ENCODE measurements around the gene CKAP5.
A peak's percentile ranks its signal among the peaks of the same experiment; 100 is the strongest.

CKAP5 gene

DNA sequence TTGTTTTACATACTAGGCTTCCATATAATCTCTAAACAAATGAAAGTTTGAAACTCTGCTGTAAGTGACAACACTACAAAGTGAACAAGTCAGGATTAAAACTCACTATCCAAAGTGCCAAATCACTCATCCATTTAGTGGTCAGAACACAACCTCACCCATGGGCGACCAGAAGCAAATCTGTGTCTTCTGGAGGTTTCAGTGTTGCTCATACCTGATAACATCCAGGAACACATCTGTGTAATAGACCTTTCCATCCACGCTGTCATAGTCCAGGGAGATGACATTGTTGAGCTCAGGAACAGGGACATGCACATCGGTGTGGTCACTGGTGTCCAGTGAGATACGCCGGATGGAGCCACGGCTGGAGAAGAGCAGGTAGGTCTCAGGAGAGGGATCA, 28.5 kb upstream of the CKAP5 start:
- H3K4me3 ChIP-seq (ENCODE audit: low read length), result no peak overlapping the region
- no peak for DNase-seq (ENCODE audit: low read depth)
- TF ChIP-seq, protein P1, sequence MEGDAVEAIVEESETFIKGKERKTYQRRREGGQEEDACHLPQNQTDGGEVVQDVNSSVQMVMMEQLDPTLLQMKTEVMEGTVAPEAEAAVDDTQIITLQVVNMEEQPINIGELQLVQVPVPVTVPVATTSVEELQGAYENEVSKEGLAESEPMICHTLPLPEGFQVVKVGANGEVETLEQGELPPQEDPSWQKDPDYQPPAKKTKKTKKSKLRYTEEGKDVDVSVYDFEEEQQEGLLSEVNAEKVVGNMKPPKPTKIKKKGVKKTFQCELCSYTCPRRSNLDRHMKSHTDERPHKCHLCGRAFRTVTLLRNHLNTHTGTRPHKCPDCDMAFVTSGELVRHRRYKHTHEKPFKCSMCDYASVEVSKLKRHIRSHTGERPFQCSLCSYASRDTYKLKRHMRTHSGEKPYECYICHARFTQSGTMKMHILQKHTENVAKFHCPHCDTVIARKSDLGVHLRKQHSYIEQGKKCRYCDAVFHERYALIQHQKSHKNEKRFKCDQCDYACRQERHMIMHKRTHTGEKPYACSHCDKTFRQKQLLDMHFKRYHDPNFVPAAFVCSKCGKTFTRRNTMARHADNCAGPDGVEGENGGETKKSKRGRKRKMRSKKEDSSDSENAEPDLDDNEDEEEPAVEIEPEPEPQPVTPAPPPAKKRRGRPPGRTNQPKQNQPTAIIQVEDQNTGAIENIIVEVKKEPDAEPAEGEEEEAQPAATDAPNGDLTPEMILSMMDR (conservative IDR thresholded peaks at IDR 0.05; ENCODE audit: low read length), result no peak

DNA sequence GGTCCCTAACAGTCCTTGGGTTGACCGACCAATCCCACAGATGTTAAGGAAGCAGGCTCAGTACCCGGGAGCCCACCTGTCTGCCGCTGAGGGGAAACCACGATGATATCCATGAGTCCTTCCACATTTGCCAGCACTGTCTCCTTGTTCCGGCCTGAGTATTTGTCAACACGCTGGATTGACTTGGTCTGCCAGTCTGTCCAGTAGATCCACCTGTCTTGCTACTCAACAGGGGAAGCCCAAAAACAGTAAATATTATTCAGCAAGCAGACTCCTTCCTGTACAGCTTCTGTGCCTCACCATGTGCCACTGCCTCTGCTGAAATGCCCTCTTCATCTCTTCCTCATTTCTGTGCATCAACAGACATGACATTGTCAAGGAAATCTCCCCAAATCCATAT, 22.8 kb upstream of the CKAP5 start:
- no peak for DNase-seq (ENCODE audit: low read depth)
- TF ChIP-seq, protein P1 (conservative IDR thresholded peaks at IDR 0.05; ENCODE audit: low read length), result no peak
- H3K4me3 ChIP-seq (ENCODE audit: low read length), result no peak overlapping the region

DNA sequence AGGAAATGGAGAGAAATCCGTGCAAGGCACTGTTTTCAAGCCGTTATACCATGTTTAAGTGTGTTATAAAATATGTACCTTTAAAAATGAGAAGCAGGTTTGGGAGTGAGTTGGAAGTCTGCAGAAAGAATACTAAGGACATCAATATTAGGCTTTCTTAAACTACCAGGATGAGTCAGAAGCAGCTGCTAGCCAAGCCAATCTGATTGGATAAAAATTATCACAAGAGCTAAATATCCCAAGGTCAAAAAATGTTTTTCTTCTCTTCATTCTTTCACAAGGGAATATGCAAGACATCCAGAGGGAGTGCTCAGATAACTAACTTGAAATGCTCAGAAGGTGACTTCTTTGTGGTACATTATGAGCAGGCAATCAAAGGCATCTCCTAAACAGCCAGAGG, 19.3 kb upstream of the CKAP5 start:
- DNase-seq (ENCODE audit: low read depth), result peak; percentile 67
- TF ChIP-seq, protein P1 (conservative IDR thresholded peaks at IDR 0.05; ENCODE audit: low read length), result no peak
- no peak overlapping the region for H3K4me3 ChIP-seq (ENCODE audit: low read length)

DNA sequence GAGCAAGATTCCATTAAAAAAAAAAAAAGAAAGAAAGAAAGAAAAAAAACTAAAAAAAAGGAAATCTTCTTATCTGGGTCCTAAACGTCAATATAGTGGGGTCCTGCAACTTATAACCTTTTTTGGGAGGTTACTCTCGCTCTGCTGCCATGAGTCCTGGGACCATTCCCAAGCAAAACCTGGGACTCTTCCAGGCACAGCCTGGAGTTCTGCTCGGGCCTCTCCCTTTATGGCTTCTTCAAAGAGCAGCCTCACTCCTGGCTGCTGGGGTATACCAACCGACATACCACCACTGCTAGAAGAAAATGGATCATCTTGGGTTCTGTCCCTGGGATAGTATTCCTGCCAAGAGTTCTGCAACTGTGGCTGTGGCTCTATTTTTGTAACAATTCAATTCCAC, 14.1 kb upstream of the CKAP5 start:
- no peak for DNase-seq (ENCODE audit: low read depth)
- H3K4me3 ChIP-seq (ENCODE audit: low read length), result no peak overlapping the region
- TF ChIP-seq, protein P1 (conservative IDR thresholded peaks at IDR 0.05; ENCODE audit: low read length), result no peak

DNA sequence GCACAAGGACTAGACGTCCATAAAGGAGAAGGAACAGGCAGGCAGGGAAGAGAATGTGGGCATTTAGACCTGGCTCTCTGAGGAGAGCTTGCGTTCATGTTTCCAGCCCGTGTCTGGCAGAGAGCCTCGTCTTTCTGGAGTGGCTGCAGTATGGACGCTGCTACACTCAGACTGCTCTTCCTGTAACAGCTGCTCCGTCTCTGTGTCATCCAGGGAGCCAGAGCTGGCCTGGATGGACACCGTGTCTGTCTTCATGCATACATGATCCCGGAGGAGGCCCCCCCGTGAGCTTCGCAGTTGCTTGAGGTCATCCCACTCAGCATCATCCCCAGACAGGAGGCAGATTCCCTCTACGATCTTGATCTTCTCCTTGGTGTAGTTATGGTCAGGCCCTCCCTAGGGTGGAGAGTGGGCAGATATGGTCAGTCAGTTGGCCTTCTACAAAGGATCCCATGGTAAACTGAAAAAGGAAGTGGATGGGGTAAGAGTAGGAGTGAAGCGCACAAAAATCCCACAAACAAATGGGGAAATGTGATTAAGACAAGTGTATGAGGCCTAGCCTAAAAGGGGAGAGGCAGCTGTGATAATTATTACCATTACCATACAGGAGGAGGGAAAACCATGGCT, 13.0 kb upstream of the CKAP5 start:
- no peak for DNase-seq (ENCODE audit: low read depth)

DNA sequence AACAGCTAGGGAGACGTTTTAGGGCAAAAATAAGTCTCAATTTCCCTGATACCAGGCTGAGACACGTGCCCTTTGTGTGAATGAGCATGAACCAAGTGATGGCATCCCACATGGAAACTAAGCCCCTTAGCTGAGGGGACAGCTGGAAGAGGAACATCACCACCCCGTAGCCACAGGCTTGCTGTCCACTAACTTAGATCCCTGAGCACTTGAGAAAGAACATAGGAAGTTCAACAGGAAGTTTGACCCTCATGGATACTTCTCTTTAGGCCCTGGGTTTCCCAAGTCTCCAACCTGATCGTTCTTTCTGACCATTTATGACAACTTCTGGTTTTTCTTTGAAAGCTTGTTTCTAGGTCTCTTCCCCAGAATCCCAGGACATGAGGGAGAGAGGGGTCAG, 11.6 kb upstream of the CKAP5 start:
- H3K4me3 ChIP-seq (ENCODE audit: low read length), result no peak overlapping the region
- no peak for DNase-seq (ENCODE audit: low read depth)
- TF ChIP-seq, protein P1 (conservative IDR thresholded peaks at IDR 0.05; ENCODE audit: low read length), result no peak

More for the DNA sequence above, 13.0 kb upstream of the CKAP5 start:
- TF ChIP-seq, protein P1 (conservative IDR thresholded peaks at IDR 0.05; ENCODE audit: low read length), result no peak
- H3K4me3 ChIP-seq (ENCODE audit: low read length), result no peak overlapping the region

DNA sequence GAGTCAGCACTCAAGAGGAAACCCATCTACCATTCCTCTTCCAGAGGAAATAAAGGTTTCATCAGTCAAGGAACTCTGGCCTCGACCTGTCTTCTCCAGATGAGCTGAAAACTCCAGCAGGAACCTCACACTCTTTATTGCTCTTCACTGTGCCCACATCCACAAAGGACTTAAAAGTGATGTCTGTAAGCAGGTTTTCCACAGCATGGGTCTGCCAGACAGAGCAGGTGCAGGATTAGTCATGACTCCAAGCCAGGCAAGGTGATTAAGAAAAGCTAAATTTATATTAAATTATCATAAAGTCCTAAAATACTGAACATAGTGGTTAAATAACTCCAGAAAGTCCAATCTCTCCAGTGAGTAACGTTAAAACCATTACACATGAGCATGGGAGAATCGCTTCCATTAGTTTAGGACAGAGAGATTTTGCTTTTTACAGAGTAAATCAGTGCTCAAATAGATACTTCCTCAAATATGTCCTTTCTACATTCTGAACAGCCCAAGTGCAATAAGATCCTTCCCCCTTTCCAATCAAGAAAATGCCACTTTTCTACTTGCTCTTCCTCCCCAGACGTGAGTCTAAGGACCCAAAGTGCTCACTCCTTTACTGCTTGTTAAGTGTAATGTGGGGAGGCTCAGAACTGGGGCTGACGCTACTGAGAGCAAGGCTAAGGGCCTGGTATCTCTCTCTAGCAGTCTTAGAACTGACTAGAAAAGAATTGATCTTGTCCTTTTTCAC, 10.7 kb upstream of the CKAP5 start:
- DNase-seq (ENCODE audit: low read depth), result no peak
- TF ChIP-seq, protein P1 (conservative IDR thresholded peaks at IDR 0.05; ENCODE audit: low read length), result no peak
- H3K4me3 ChIP-seq (ENCODE audit: low read length), result no peak overlapping the region
